Suprapubic skin (tissue), 4 donors: Measurements from ENCODE around the gene SLC16A12. TPM values are rescaled to one million over a fixed set of nuclear protein-coding genes. Genes with fewer than 3 reads are reported as not detected.
"Not testable (repeated sequence)": the region's sequence is repeated elsewhere in the genome, so short reads cannot be mapped to it uniquely, and the experiment has no call there.

Experiments
- DNase-seq, 2 donors: peaks; one replicate each; pipeline ENCODE4 v3.0.0-alpha.2; 2019; ENCODE audit warnings: low spot score in 2 of 2
- H3K27ac ChIP-seq: fragments of 200-600 bp; sonication (generic); one replicate; pipeline ENCODE4 v1.5.1; 2019
- H3K27me3 ChIP-seq: fragments of 200-600 bp; sonication (generic); one replicate; pipeline ENCODE4 v1.5.1; 2019
- H3K36me3 ChIP-seq: fragments of 200-600 bp; sonication (generic); one replicate; pipeline ENCODE4 v1.5.1; 2019
- H3K4me1 ChIP-seq: fragments of 200-600 bp; sonication (generic); one replicate; pipeline ENCODE4 v1.5.1; 2019
- H3K4me3 ChIP-seq: fragments of 200-600 bp; sonication (generic); one replicate; pipeline ENCODE4 v1.5.1; 2019; ENCODE audit warnings: mild to moderate bottlenecking
- H3K9me3 ChIP-seq: fragments of 200-600 bp; sonication (generic); one replicate; pipeline ENCODE4 v1.5.1; 2019
- EP300 ChIP-seq: sonication (generic); formaldehyde crosslinking; IDR thresholded peaks from one replicate; pipeline ENCODE4 v1.6.1; 2017; ENCODE audit warnings: antibody characterized with exemption
- POLR2A ChIP-seq, 2 donors: fragments of 450-650 bp; IDR thresholded peaks; one replicate each; pipeline ENCODE4 v1.6.1; 2017; ENCODE audit warnings: antibody characterized with exemption in 2 of 2, mild to moderate bottlenecking in 2 of 2, moderate library complexity in 2 of 2
- POLR2AphosphoS5 ChIP-seq, 3 donors: sonication (generic); formaldehyde crosslinking; IDR thresholded peaks; one replicate each; pipeline ENCODE4 v1.6.1; 2017; ENCODE audit warnings: antibody characterized with exemption in 3 of 3
- WGBS: methylation state at CpG from one replicate; pipeline ENCODE4 v1.1.5; 2018; 5-methylcytosine and 5-hydroxymethylcytosine counted together
- total RNA-seq, 4 donors: library from RNA; depleted of rRNA; stranded (reverse); fragments of >200 nt; gene quantifications; one replicate each; pipeline ENCODE4 v1.1.0, GENCODE V29; 2016
- TF ChIP-seq, protein P1 (sequence below), 2 donors: fragments of 200-600 bp in 1 of 2; fragments of 450-650 bp in 1 of 2; sonication (generic) in 1 of 2; IDR thresholded peaks; one replicate each; pipeline ENCODE4 v1.5.1; 2016 to 2019; ENCODE audit warnings: antibody characterized with exemption in 2 of 2, mild to moderate bottlenecking in 1 of 2, moderate library complexity in 1 of 2

The SLC16A12 gene
- total RNA-seq, 4 donors from 2014 or later: 0.60 to 1.4 (median 1.0) TPM

DNA sequence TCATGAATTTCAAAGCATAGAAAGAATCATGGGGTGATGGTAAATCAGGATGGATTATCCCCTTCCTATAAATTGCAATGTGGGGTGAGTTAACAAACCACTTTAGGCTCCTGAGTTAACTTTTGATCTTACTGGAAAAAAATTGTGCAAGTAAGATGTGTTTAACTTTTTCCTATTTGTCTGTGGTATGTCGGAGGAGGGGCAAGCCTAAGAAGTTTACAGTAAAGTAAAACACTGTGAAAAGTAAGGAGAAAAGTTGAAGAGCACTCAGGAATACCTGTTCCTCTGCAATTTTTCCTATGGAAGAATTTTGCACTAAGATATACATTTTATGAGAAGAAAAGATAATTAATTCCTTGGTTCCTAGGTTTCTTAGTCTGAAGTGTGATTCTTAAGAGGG lies 76.6 kb downstream of the SLC16A12 start:
- H3K9me3 ChIP-seq: no peaks in the 10 kb centered on the region
- no peak overlapping the region for H3K27ac ChIP-seq
- TF ChIP-seq POLR2AphosphoS5 (IDR thresholded peaks at IDR 0.05) (no peak), EP300 (no peak), POLR2A (IDR thresholded peaks at IDR 0.05) (no peak)
- TF ChIP-seq, protein P1, sequence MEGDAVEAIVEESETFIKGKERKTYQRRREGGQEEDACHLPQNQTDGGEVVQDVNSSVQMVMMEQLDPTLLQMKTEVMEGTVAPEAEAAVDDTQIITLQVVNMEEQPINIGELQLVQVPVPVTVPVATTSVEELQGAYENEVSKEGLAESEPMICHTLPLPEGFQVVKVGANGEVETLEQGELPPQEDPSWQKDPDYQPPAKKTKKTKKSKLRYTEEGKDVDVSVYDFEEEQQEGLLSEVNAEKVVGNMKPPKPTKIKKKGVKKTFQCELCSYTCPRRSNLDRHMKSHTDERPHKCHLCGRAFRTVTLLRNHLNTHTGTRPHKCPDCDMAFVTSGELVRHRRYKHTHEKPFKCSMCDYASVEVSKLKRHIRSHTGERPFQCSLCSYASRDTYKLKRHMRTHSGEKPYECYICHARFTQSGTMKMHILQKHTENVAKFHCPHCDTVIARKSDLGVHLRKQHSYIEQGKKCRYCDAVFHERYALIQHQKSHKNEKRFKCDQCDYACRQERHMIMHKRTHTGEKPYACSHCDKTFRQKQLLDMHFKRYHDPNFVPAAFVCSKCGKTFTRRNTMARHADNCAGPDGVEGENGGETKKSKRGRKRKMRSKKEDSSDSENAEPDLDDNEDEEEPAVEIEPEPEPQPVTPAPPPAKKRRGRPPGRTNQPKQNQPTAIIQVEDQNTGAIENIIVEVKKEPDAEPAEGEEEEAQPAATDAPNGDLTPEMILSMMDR (IDR thresholded peaks at IDR 0.05): no peak
- H3K4me1 ChIP-seq: peaks cover 3% of the 10 kb centered on the region
- WGBS: 80% methylated on average over 1 of the region's 1 CpG
- H3K27me3 ChIP-seq: no peaks in the 10 kb centered on the region
- no peak for DNase-seq
- no peak overlapping the region for H3K4me3 ChIP-seq
- no peaks in the 10 kb centered on the region for H3K36me3 ChIP-seq

DNA sequence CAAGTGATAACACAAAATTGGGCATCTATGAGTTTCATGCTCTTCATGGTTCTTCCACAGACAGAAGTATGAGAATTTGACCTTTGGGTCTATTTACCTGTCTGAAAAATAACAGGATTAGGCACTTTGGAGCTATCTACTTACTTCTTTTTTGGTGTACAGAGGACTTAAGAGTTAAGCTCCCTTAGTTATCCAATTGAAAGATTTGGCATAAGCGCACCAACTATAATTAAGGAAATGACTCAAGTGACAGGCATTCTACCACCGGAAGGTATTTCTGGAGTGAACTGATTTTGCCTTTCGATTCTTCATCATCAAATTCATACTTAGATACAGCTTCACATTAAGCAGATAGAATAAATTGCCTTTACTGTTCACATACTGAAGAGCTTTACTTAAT lies 77.1 kb downstream of the SLC16A12 start:
- no peaks in the 10 kb centered on the region for H3K36me3 ChIP-seq
- H3K9me3 ChIP-seq: no peaks in the 10 kb centered on the region
- no peaks in the 10 kb centered on the region for H3K27me3 ChIP-seq
- no peak for DNase-seq
- H3K27ac ChIP-seq: no peak overlapping the region
- WGBS: 23% methylated on average over 3 of the region's 3 CpGs
- H3K4me3 ChIP-seq: no peak overlapping the region
- TF ChIP-seq, protein P1 (IDR thresholded peaks at IDR 0.05): no peak
- no peak for TF ChIP-seq EP300
- no peak for TF ChIP-seq POLR2A (IDR thresholded peaks at IDR 0.05)
- TF ChIP-seq POLR2AphosphoS5 (IDR thresholded peaks at IDR 0.05): no peak
- H3K4me1 ChIP-seq: peaks cover 3% of the 10 kb centered on the region

DNA sequence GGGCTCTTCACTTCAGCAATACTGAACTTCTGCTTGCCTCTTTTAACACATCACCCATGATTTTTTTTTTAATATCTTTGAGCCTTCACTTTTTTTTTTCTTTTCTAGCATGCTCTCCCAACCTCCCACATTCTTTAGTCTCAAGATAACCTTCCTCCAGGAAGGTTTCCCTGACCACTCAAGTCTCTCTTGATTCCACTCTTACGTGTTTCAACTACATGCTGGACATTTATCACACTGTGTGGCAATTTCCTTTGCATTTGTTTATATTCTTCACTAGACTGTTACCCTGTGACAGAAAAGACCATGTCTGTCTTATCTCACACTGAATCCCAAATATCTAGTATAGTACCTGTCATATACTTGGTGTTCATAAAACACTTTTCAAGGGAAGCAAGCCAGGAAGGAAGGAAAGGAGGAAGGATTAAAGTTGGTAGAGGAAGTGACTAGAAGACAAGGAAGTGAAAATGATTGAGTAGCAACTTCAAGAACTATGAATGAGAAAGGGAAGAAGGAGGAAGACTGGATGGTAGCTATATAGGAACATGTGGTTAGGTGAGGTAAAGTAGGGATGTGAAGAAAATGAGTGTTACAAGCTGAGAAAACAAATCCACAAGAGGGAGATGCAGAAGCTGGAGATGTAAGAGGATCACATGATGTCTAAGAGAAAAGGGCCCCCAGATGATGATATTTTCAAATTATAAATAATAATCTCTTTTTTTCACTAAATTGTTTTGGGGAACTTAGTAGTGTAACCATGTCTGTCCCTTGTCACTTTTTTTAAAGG lies 80.6 kb downstream of the SLC16A12 start:
- Histone ChIP-seq H3K27ac (no peak overlapping the region), H3K27me3 (no peaks in the 10 kb centered on the region), H3K4me1 (peaks cover 6% of the 10 kb centered on the region), H3K4me3 (no peak overlapping the region), H3K36me3 (no peaks in the 10 kb centered on the region), H3K9me3 (no peaks in the 10 kb centered on the region)
- WGBS: 100% methylated on average over 1 of the region's 1 CpG
- no peak for DNase-seq
- TF ChIP-seq EP300: no peak
- TF ChIP-seq, protein P1 (IDR thresholded peaks at IDR 0.05): no peak
- TF ChIP-seq POLR2A (IDR thresholded peaks at IDR 0.05): no peak
- TF ChIP-seq POLR2AphosphoS5 (IDR thresholded peaks at IDR 0.05): no peak

DNA sequence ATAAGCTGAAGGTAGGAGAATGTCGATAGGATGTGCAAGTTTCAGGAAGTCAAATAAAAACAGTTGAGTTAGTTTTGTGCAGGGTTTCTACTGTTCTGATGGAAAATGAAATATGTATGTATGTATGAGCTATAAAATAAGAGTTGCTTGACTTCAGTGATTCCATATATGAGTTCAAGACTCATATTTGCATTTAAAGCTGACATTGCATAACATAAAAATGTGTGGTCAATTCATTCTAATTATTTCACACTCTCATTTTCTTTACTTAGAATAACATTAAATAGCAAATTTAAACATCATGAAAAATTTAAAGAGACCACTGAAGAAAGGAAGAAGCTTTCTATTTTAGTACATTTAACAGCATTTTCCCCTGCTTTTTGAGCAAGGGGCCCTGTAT lies 83.2 kb downstream of the SLC16A12 start:
- H3K27me3 ChIP-seq: no peaks in the 10 kb centered on the region
- no peaks in the 10 kb centered on the region for H3K36me3 ChIP-seq
- H3K9me3 ChIP-seq: no peaks in the 10 kb centered on the region
- DNase-seq: no peak
- no peak overlapping the region for H3K4me3 ChIP-seq
- H3K4me1 ChIP-seq: peaks cover 3% of the 10 kb centered on the region
- no peak for TF ChIP-seq POLR2AphosphoS5 (IDR thresholded peaks at IDR 0.05)
- no peak for TF ChIP-seq EP300
- no peak for TF ChIP-seq POLR2A (IDR thresholded peaks at IDR 0.05)
- H3K27ac ChIP-seq: no peak overlapping the region
- 55% methylated on average over 1 of the region's 1 CpG for WGBS

DNA sequence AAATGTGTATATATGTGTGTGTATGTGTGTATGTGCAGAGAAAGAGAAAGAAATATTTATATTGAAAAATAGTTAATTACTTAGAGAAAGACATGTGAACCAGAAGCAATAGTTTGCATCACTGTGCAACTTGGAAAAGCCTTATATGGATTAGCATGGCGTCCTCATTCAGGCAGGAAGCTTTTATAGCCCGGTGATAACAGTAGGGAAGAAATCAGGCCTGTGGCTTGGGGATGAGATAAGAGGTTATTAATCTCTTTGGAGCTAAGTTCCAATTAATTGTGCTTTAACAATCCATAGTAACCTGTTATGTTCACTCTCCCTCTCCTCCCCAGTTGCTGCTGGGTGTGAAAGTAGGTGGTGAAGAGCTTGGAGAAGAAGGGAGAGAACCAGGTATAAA lies 84.5 kb downstream of the SLC16A12 start:
- Histone ChIP-seq H3K27me3 (no peaks in the 10 kb centered on the region), H3K9me3 (no peaks in the 10 kb centered on the region), H3K4me3 (no peak overlapping the region), H3K27ac (no peak overlapping the region), H3K4me1 (peaks cover 3% of the 10 kb centered on the region), H3K36me3 (no peaks in the 10 kb centered on the region)
- TF ChIP-seq EP300 (no peak), POLR2AphosphoS5 (IDR thresholded peaks at IDR 0.05) (no peak), POLR2A (IDR thresholded peaks at IDR 0.05) (no peak)
- TF ChIP-seq, protein P1 (IDR thresholded peaks at IDR 0.05): no peak
- WGBS: 90% methylated on average over 2 of the region's 2 CpGs
- no peak for DNase-seq

DNA sequence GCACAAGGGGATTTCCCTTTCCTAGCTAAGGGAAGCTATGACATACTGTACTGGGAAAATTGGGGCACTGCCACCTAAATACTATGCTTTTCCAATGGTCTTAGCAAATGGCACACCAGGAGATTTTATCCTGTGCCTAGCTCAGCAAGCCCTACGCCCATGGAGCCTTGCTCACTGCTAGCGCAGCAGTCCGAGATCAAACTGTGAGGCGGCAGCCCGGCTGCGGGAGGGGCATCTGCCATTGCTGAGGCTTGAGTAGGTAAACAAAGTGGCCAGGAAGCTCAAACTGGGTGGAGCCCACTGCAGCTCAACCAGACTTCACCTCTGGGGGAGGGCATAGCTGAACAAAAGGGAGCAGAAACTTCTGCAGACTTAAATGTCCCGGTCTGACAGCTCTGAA lies 90.6 kb downstream of the SLC16A12 start:
- 100% methylated on average over 1 of the region's 7 CpGs for WGBS
- H3K36me3 ChIP-seq, H3K9me3 ChIP-seq, H3K27ac ChIP-seq, DNase-seq, H3K4me3 ChIP-seq, H3K4me1 ChIP-seq, H3K27me3 ChIP-seq: not testable (repeated sequence)
